Measurements from ENCODE around the gene C2CD2.
"Not testable (repeated sequence)": the region's sequence is repeated elsewhere in the genome, so short reads cannot be mapped to it uniquely, and the experiment has no call there.

Gene C2CD2

GRCh38 chr21:41956926-41957729 lies 3.3 kb upstream of the C2CD2 start:
- no peak for DNase-seq

DNA sequence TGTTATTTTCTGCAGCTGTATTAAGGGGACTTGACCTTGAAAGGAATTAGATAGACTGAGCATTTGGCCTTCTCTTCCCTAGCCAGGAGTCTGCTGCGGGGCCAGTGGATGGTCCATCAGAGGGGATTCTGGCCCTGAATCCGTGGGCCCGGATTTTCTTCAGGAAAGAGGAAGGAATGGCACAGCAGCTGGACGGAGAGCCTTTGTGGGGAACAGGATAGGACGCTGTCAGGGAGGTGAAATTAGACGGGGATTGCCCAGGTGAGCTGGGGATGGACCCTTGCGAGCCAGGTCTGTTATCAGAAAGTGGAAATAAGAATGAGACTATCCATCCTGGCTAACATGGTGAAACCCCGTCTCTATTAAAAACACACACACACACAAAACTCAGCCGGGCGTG lies 1.7 kb upstream of the C2CD2 start:
- no peak for DNase-seq

GRCh38 chr21:41954654-41955499 lies 1.1 kb upstream of the C2CD2 start:
- no peak for DNase-seq

- no peak for DNase-seq
These were observed 478 bp downstream of the C2CD2 start for GRCh38 chr21:41953249-41953830.

- no peak for DNase-seq
These were observed 1.1 kb downstream of the C2CD2 start for GRCh38 chr21:41952568-41953248.

- no peak for DNase-seq
These were observed 1.8 kb downstream of the C2CD2 start for GRCh38 chr21:41951876-41952567.

- DNase-seq = no peak
These were observed 2.9 kb downstream of the C2CD2 start for GRCh38 chr21:41950941-41951351.

- not testable (repeated sequence) for DNase-seq
These were observed 4.2 kb downstream of the C2CD2 start for GRCh38 chr21:41949631-41950030.

DNA sequence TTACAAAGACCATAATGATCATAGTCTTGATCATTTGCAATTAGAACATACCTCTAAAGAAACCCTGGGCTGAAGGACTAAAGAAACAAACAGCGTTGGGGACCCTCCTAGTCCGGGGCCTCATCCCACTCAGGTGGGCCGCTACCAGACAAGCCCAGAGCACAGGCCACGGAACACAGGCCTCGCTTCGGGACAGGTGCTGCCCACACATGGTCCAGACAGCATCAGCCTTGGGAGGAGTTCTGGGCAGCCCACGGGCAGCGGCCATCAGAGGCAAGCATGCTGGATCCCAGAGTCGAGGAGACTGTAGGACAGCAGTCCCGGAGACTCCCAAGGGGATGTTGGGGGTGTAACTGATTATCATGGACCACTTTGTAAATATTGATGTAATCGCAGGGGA lies 4.9 kb downstream of the C2CD2 start:
- DNase-seq = no peak

DNA sequence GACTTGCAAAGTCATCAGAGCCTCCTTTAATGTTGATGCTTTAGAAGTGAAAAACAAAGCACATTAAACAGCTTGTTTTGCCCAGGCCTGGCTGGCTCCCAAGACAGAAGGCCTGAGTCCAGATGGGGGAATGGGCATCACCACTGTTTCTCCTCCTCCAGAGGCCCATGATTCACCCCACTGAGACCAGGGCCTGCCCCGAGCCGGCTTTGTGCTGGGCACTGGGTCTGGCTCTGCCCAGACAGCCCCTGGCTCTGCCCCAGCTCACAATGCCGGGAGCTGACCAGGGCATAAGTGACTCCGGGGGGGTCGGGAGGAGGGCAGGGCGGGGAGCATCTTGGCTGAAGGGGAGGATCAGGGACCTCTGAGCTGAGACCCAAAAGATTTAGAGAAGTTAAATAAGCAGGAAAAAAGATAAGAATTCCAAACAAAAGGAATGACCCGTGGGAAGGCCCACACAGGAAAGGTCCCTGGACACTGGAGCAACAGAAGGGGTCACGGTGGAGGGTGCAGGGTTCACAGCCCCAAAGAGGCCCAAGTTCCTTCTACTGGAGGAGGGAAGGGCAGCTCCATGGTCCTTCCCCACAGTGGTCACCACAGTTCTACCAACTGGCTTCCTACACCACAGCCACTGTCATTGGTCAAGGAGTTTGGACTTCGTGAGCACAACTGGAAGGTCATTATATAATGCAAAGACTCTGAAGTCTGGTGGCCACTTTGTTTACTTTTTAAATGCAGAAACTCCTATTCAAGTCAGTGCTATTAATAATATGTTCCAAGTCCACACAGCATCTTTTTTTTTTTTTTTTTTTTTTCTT lies 5.5 kb downstream of the C2CD2 start:
- no peak for DNase-seq

- no peak for DNase-seq
These were observed 7.8 kb downstream of the C2CD2 start for GRCh38 chr21:41945982-41946381.

DNA sequence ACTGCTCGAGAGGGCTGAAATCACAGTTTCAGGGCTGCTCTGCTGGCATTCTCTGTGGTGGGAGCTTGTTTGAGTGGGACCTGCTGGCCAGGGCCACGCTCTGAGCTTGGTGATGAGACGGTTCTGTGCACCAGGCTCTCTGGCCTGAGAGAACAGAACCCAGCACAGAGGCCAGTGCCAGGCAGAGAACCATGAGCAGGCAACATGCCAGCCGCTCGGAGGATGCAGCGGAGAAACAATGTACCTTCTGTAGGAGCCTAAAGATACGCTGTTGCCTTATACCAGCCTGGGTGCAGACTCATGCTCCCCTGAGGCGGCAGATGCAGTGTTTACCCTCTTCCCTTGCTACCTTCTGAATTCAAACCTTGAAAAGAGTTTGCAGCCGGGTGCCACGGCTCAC lies 10.0 kb downstream of the C2CD2 start:
- no peak for DNase-seq

DNA sequence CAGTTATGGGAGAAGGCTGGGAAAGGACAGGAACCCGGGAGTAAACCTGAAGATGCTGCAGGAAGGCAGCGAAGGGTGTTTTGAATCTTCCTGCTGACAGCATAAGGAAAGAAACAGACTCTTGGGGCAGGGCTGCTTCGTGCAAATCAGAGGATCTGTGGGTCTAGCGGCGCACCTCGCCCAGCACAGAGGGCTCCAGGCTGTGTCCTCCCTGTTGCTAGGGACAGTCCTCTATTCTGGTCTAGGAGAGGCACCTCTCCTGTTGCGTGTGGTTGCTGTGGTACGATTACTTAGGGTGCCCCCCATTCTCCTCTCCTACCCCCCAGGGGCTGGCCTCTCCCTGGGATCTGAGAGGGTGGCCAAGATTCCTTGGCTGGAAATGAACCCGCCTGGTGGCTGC lies 11.4 kb downstream of the C2CD2 start:
- DNase-seq = no peak

DNA sequence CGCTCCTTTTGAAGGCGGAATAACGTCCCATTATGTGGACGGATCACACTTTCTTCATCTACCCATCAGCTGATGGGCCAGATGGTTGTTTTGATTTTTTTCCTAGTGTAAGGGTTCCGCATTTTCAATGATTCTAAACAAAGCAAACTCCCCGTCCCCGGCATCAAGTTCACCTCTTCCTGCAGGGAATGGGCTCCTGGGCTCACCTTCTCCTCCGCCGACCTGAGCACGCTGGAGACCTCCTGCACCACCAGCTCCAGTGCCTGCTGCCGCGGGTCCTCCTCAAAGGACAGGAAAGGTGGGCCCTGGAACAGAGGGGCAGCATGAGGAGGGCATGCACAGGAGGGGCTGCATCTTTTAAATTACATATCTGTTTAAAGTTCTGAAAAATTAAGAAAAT lies 11.9 kb downstream of the C2CD2 start:
- DNase-seq = no peak

DNA sequence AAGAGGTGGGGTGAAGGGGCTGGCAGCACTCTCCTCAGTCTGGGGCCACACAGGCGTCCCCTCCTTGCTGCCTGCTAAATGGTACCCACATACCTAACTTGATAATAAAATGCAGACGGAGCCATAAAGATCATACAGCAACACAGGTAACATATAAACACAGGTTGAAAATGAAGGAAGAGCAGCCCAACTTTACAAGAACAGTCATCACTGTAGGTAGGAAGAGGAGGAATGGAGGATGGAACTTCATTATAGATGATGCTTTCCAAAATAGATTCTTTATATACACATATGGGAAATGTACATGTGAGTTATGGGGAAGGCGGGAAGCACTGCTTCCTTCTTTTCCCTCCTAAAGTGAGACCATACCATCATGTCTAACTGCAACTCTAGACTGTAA lies 13.4 kb downstream of the C2CD2 start:
- no peak for DNase-seq

DNA sequence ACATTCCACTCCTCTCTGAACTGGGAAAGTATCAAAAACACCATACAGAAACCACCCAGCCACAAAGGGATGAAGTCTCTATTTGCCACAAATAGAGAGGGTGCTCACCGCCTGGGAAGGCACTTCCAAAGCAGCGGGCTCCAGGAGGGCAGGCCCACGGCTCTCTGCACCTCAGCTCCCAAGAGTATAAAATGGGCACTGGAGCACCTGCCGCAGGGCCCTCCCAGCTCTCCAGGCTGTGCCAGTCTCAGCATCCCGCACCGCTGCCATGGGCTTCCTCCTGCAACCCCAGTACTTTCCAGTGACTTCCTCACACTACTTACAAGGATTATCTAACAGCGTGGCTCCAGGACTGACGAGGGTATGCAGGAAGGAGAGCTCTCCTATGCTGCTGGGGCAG lies 14.4 kb downstream of the C2CD2 start:
- no peak for DNase-seq

GRCh38 chr21:41933313-41934079 lies 20.3 kb downstream of the C2CD2 start:
- no peak for DNase-seq

DNA sequence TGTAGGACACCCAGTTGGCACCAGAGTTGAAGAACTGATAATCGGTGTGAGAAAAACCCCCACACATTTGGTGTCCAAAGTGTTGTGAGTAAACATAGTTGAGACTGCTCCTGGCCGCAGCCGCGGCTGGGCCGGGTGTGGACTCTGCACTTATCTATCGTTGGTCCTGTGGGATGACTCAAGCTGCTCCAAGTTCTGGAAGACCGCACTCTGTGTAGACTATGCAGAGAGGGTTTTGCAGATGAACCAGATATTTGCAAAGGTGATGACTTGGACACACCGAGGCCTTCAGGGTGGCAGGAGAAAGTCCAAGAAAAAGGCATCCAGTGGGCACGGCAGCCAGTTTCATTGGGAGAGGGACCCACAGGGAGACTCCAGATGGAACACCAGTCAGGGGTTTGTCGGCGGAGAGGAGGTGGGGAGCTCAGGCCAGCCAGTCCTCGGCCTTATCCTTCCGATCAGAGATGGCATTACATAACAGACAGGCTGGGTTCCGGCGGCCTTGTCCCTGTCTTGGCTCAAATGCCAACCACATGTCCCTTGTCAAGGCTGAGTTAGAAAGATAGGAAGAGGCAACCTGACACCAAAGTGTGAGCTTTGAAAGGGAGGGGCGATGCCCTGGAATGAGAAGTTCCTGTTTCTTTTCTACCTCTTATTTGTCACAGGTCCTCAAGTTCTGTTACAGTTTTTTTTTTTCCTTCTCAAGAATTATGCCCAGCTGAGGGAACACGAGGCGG lies 21.1 kb downstream of the C2CD2 start:
- DNase-seq = no peak

GRCh38 chr21:41932191-41932575 lies 21.6 kb downstream of the C2CD2 start:
- no peak for DNase-seq

DNA sequence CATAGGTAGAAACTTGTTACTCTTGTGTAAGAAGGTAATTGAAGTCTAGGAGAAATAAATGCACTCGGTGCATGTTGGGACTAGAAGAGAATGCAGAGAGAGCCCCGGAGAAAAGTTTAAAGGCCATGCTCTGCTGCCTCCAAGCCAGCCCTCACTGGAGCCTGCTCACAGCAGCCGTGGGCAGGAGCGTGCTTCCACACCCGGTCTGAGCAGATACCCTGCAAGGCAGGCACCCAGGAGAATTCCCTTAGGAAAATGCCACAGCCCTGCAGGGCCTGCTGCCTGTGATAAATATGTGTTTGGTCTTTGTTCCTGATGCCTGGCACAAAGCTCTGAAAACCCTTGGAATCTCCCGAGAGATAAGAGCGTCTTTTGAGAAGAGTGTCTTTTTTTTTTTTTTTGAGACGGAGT lies 22.8 kb downstream of the C2CD2 start:
- DNase-seq = no peak
